Activated CD8-positive, alpha-beta memory T cell treated with anti-CD3 and anti-CD28 coated beads for 48 hours (primary cell): ENCODE results near the gene ADCY2.

Experiments used
- DNase-seq, 3 experiments: peaks; one replicate each; pipeline ENCODE4 v3.0.0-alpha.2; 2020; ENCODE audit warnings: low read depth in 2 of 3, low spot score in 2 of 3

ADCY2 gene

GRCh38 chr5:7776442-7776841 lies 380.5 kb downstream of the ADCY2 start:
- DNase-seq = no peak

- DNase-seq = no peak
Measured at GRCh38 chr5:7779019-7780005, 383.4 kb downstream of the ADCY2 start.

- DNase-seq = no peak
Measured at GRCh38 chr5:7781899-7782298, 386.0 kb downstream of the ADCY2 start.

GRCh38 chr5:7784683-7785380 lies 388.9 kb downstream of the ADCY2 start:
- no peak for DNase-seq

- no peak for DNase-seq
Measured at GRCh38 chr5:7787770-7788169, 391.8 kb downstream of the ADCY2 start.

GRCh38 chr5:7789567-7789966 lies 393.6 kb downstream of the ADCY2 start:
- DNase-seq = no peak

- no peak for DNase-seq
Measured at GRCh38 chr5:7793895-7794294, 398.0 kb downstream of the ADCY2 start.

GRCh38 chr5:7794311-7794710 lies 398.4 kb downstream of the ADCY2 start:
- DNase-seq = no peak

GRCh38 chr5:7794823-7795222 lies 398.9 kb downstream of the ADCY2 start:
- DNase-seq = no peak

GRCh38 chr5:7795306-7795705 lies 399.4 kb downstream of the ADCY2 start:
- no peak for DNase-seq

GRCh38 chr5:7801891-7802614 lies 406.1 kb downstream of the ADCY2 start:
- DNase-seq = no peak

- no peak for DNase-seq
Measured at GRCh38 chr5:7802855-7803254, 406.9 kb downstream of the ADCY2 start.

- DNase-seq = no peak
Measured at GRCh38 chr5:7803937-7804336, 408.0 kb downstream of the ADCY2 start.

- no peak for DNase-seq
Measured at GRCh38 chr5:7805379-7805778, 409.4 kb downstream of the ADCY2 start.

GRCh38 chr5:7808998-7809397 lies 413.1 kb downstream of the ADCY2 start:
- no peak for DNase-seq

- DNase-seq = no peak
Measured at GRCh38 chr5:7811715-7812114, 415.8 kb downstream of the ADCY2 start.

- no peak for DNase-seq
Measured at GRCh38 chr5:7813007-7813406, 417.1 kb downstream of the ADCY2 start.

GRCh38 chr5:7813576-7813975 lies 417.6 kb downstream of the ADCY2 start:
- no peak for DNase-seq

- no peak for DNase-seq
Measured at GRCh38 chr5:7814816-7815215, 418.9 kb downstream of the ADCY2 start.

GRCh38 chr5:7815892-7816534 lies 420.1 kb downstream of the ADCY2 start:
- peak; percentile 27 to 42 (median 29) for DNase-seq

- DNase-seq = no peak
Measured at GRCh38 chr5:7816535-7816901, 420.6 kb downstream of the ADCY2 start.
